Neural progenitor cell (in vitro differentiated cells): ENCODE data around the gene TEX53.
A peak's percentile ranks its signal among the peaks of the same experiment; 100 is the strongest.

ENCODE experiments used
- CTCF ChIP-seq: fragments of 200-600 bp; sonication (generic); IDR thresholded peaks from 2 replicates; pipeline ENCODE4 v1.5.1; 2017; ENCODE audit warnings: antibody characterized with exemption, mild to moderate bottlenecking
- EZH2 ChIP-seq: fragments of 200-600 bp; sonication (generic); IDR thresholded peaks from 2 replicates; pipeline ENCODE4 v1.6.1; 2017; ENCODE audit warnings: antibody characterized with exemption, mild to moderate bottlenecking, moderate library complexity
- EZH2phosphoT487 ChIP-seq: fragments of 200-600 bp; sonication (generic); IDR thresholded peaks from 2 replicates; pipeline ENCODE4 v1.6.1; 2017; ENCODE audit warnings: antibody characterized with exemption

GRCh38 chr9:114662081-114662989 is 4.7 kb upstream of the TEX53 start:
- TF ChIP-seq CTCF (peak; percentile 79), EZH2 (no peak), EZH2phosphoT487 (no peak)
